ENCODE data around the gene PRPF8. TPM values are rescaled to one million over a fixed set of nuclear protein-coding genes. Genes with fewer than 3 reads are reported as not detected.

PRPF8 gene
- total and polyA plus RNA-seq, 2 of the 13 experiments (the other 11 are each of a cell fraction or from before 2014, with no cell fraction given) = 112 to 179 TPM

GRCh38 chr17:1716076-1716911 lies 31.6 kb upstream of the PRPF8 start (continued):
- TF ChIP-seq, protein P1, sequence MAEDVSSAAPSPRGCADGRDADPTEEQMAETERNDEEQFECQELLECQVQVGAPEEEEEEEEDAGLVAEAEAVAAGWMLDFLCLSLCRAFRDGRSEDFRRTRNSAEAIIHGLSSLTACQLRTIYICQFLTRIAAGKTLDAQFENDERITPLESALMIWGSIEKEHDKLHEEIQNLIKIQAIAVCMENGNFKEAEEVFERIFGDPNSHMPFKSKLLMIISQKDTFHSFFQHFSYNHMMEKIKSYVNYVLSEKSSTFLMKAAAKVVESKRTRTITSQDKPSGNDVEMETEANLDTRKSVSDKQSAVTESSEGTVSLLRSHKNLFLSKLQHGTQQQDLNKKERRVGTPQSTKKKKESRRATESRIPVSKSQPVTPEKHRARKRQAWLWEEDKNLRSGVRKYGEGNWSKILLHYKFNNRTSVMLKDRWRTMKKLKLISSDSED (CRISPR knock-in tag; IDR thresholded peaks at IDR 0.05) = no peak
- TF ChIP-seq ZNF629 (CRISPR knock-in tag; conservative IDR thresholded peaks at IDR 0.05) = no peak
- no peak for TF ChIP-seq RFXANK (CRISPR knock-in tag; IDR thresholded peaks at IDR 0.05)
- TF ChIP-seq SAP130 (CRISPR knock-in tag; IDR thresholded peaks at IDR 0.05; ENCODE audit: low read depth) = peak; percentile 99
- TF ChIP-seq, protein P2, sequence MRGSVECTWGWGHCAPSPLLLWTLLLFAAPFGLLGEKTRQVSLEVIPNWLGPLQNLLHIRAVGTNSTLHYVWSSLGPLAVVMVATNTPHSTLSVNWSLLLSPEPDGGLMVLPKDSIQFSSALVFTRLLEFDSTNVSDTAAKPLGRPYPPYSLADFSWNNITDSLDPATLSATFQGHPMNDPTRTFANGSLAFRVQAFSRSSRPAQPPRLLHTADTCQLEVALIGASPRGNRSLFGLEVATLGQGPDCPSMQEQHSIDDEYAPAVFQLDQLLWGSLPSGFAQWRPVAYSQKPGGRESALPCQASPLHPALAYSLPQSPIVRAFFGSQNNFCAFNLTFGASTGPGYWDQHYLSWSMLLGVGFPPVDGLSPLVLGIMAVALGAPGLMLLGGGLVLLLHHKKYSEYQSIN (CRISPR knock-in tag; IDR thresholded peaks at IDR 0.05; ENCODE audit: borderline replicate concordance) = no peak
- TF ChIP-seq RAD51 (IDR thresholded peaks at IDR 0.05; ENCODE audit: borderline replicate concordance) = no peak
- no peak; the same call in 1 of the 2 replicates for TF ChIP-seq XBP1 (CRISPR knock-in tag; IDR thresholded peaks at IDR 0.05)
- no peak for TF ChIP-seq ZFAT (CRISPR knock-in tag; conservative IDR thresholded peaks at IDR 0.05)
- TF ChIP-seq AGO1 (IDR thresholded peaks at IDR 0.05; ENCODE audit: low read depth, low read length, poor library complexity, severe bottlenecking) = peak; percentile 56
- no peak for TF ChIP-seq IRF9 (CRISPR knock-in tag; IDR thresholded peaks at IDR 0.05; ENCODE audit: borderline replicate concordance)
- TF ChIP-seq TARDBP (CRISPR knock-in tag; IDR thresholded peaks at IDR 0.05) = no peak
- TF ChIP-seq THAP7 (CRISPR knock-in tag; IDR thresholded peaks at IDR 0.05) = no peak
- no peak; the same call in 1 of the 2 replicates for TF ChIP-seq ZIK1 (CRISPR knock-in tag; IDR thresholded peaks at IDR 0.05; ENCODE audit: borderline replicate concordance, low read depth)
- no peak for TF ChIP-seq ZNF207 (IDR thresholded peaks at IDR 0.05; ENCODE audit: borderline replicate concordance)
- TF ChIP-seq SMC3 (IDR thresholded peaks at IDR 0.05; ENCODE audit: low read length) = no peak
- TF ChIP-seq ZFP1 (CRISPR knock-in tag; IDR thresholded peaks at IDR 0.05) = no peak; the same call in 1 of the 2 replicates
- no peak for TF ChIP-seq ZNF589 (CRISPR knock-in tag; conservative IDR thresholded peaks at IDR 0.05)
- no peak for TF ChIP-seq ZNF503 (CRISPR knock-in tag; IDR thresholded peaks at IDR 0.05)
- TF ChIP-seq ZNF124 (CRISPR knock-in tag; IDR thresholded peaks at IDR 0.05) = peak; percentile 10; the same call in 1 of the 2 replicates
- TF ChIP-seq AKAP8 (CRISPR knock-in tag; IDR thresholded peaks at IDR 0.05) = no peak
- peak; percentile 83 for TF ChIP-seq GABPB1 (CRISPR knock-in tag; IDR thresholded peaks at IDR 0.05)
- no peak for TF ChIP-seq ZNF251 (CRISPR knock-in tag; IDR thresholded peaks at IDR 0.05)
- TF ChIP-seq ZNF543 (CRISPR knock-in tag; IDR thresholded peaks at IDR 0.05) = no peak
- TF ChIP-seq ATF1 (CRISPR knock-in tag; IDR thresholded peaks at IDR 0.05) = peak; percentile 96
- TF ChIP-seq ZFP90 (CRISPR knock-in tag; IDR thresholded peaks at IDR 0.05; ENCODE audit: borderline replicate concordance) = no peak; the same call in 1 of the 2 replicates
